ENCODE results near the gene TEX261. TPM values are rescaled to one million over a fixed set of nuclear protein-coding genes. Genes with fewer than 3 reads are reported as not detected.

Gene TEX261
- total RNA-seq = 31.9 and 33.5 TPM in 2 replicates

GRCh38 chr2:70994699-70995425 lies at the start of gene TEX261:
TSS of gene TEX261 (minus strand) at chr2:70994873. CDS start at chr2:70994757, 116 bp downstream.

DNA sequence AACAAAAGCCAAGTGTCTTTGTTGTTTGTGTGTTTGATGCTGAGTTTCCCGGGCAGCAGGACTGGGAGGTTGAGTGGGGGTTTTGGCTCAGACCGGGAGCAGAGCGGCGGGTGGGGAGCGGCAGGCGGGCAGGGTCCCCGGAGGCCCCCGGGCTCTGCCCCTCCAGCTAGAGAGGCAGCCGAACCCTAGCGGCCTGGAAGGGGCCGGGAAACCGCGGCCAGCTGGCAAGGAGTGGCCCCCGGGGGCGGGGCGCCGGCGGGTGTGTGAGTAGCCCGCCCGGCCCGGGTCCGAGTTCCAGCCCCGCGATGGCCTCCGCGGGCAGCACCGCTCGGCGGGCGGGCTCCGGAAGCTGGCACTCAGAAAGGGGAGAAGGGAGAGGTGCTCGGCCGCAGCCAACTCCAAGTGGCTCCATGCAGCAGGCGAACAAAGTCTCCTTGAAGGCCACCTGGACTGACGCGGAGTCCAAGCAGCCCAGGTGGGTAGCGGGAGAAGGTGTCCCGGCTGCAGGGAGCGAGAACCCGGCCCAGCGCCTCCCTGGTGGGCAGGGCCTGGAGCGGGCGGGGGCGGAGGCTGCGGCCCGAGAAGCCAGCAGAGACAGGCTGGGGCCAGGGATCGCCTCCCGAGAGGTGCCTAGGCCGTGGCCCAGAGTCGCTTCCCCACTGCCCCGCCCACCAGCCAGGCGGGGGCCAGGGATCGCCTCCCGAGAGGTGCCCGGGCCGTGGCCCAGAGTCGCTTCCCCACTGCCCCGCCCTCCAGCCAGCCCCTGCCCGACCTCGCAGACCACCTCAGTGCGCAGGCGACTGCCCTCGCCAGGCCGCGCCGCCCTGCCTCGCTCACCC lies 16.1 kb downstream of the TEX261 start, which contains the start of gene ANKRD53:
ANKRD53 (plus strand) TSS at position 290 of the 839 bp plus-strand sequence; CDS start at position 306, 16 bp downstream.

Other genes with a start within 250 kb of the TEX261 start
- gene ADD2, start 226.7 kb downstream of the TEX261 start, total RNA-seq = 0.28 TPM in 1 of 2 replicates, not detected in the other
- not detected in 2 replicates for gene FIGLA, start 204.2 kb downstream of the TEX261 start, total RNA-seq
- gene CLEC4F, start 174.3 kb downstream of the TEX261 start, total RNA-seq = not detected in 2 replicates
- not detected in 2 replicates for gene CD207, start 159.1 kb downstream of the TEX261 start, total RNA-seq
- gene VAX2, start 94.3 kb downstream of the TEX261 start, total RNA-seq = 2.5 and 2.8 TPM in 2 replicates
- gene ATP6V1B1, start 59.0 kb downstream of the TEX261 start, total RNA-seq = 0.38 and 1.7 TPM in 2 replicates
- 0.28 and 0.38 TPM in 2 replicates for gene ANKRD53, start 16.2 kb downstream of the TEX261 start, total RNA-seq
- 44.0 and 167 TPM in 2 replicates for gene NAGK, start 73.8 kb upstream of the TEX261 start, total RNA-seq
- 16.5 and 23.1 TPM in 2 replicates for gene MCEE, start 135.4 kb upstream of the TEX261 start, total RNA-seq
- gene MPHOSPH10, start 135.8 kb upstream of the TEX261 start, total RNA-seq = 19.2 and 33.2 TPM in 2 replicates
- 0.58 and 1.1 TPM in 2 replicates for gene PAIP2B, start 232.2 kb upstream of the TEX261 start, total RNA-seq